SJSA1 (cell line): ENCODE data around the gene LINC01488. TPM values are rescaled to one million over a fixed set of nuclear protein-coding genes. Genes with fewer than 3 reads are reported as not detected.

Source experiments
- DNase-seq, 2 experiments: peaks; one replicate each; pipeline ENCODE4 v3.0.0-alpha.2; 2015 to 2020; ENCODE audit warnings: low spot score in 2 of 2, low read depth in 1 of 2
- H3K27ac ChIP-seq: fragments of 250-450 bp; sonication (Bioruptor Pico); 2 replicates; pipeline ENCODE4 v1.5.1; 2020; ENCODE audit warnings: mild to moderate bottlenecking, moderate library complexity
- H3K27me3 ChIP-seq: fragments of 250-450 bp; sonication (Bioruptor Pico); replicated peaks from 2 replicates; pipeline ENCODE4 v1.5.1; 2020; ENCODE audit warnings: mild to moderate bottlenecking, moderate library complexity
- H3K36me3 ChIP-seq: fragments of 250-450 bp; sonication (Bioruptor Pico); 2 replicates; pipeline ENCODE4 v1.5.1; 2020; ENCODE audit warnings: mild to moderate bottlenecking
- H3K4me1 ChIP-seq: fragments of 250-450 bp; sonication (Bioruptor Pico); replicated peaks from 2 replicates; pipeline ENCODE4 v1.6.1; 2021; ENCODE audit warnings: mild to moderate bottlenecking
- H3K4me3 ChIP-seq: fragments of 250-450 bp; sonication (Bioruptor Pico); 2 replicates; pipeline ENCODE4 v1.5.1; 2020; ENCODE audit warnings: mild to moderate bottlenecking
- H3K9me3 ChIP-seq: fragments of 250-450 bp; sonication (Bioruptor Pico); replicated peaks from 2 replicates; pipeline ENCODE4 v1.5.1; 2020; ENCODE audit warnings: mild to moderate bottlenecking
- total RNA-seq: library from RNA; depleted of rRNA; stranded (reverse); fragments of >200 nt; shearing (Covaris generic); gene quantifications from 2 replicates; pipeline ENCODE4 v1.2.3, GENCODE V29; 2014

The LINC01488 gene
- total RNA-seq, 1 experiment from 2014 or later, result 0.05 TPM

DNA sequence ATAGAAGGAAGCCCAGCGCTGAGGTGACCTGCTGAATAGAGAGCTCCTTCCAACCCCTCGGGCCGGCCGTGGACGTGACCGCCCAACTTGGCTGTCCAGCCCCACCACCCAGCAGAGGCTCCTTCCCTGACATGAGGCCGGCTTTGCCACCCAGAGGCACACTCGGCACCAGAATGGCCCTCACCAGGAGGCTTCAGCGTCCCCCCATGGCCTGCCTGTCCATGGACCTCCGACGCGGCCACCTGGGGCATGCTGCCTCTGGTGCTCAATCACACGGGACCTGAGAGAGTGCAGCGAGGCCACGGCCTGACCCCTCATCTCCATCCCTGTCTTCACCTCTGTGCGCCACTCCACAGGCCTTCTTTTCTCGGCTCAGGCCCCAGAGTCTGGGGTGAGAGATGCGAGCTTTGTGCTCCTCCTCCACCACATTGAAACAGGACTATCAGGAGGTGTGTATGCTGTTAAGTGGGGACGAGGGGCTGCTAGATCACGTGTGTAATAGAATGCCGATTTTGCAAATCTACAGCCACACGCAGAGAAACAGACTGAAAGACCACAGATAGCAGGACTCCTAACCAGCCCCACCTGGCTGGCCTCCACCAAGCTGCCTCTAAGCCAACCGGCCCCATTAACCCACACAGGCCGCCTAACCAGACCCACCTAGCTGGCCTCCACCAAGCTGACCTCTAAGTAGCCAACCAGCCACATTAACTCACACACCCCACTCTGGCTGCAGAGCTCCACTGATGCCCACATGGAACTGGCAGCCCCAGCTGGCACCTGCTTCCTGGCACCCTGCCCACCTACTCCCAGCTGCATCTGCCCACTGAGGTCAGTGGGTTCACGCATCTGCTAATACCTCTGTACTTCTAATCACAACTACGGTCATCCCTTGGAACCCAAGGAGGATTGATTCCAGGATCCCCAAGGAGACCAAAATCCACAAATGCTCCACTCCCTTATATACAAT lies 20.7 kb downstream of the LINC01488 start:
- no peaks in the 10 kb centered on the region for H3K27me3 ChIP-seq
- no peaks in the 10 kb centered on the region for H3K36me3 ChIP-seq
- no peak overlapping the region for H3K27ac ChIP-seq
- peaks cover 4% of the 10 kb centered on the region for H3K4me1 ChIP-seq
- no peaks in the 10 kb centered on the region for H3K9me3 ChIP-seq
- no peak for DNase-seq
- H3K4me3 ChIP-seq, result no peak overlapping the region

- no peaks in the 10 kb centered on the region for H3K27me3 ChIP-seq
- H3K4me3 ChIP-seq, result no peak overlapping the region
- DNase-seq, result no peak
- H3K36me3 ChIP-seq, result no peaks in the 10 kb centered on the region
- no peaks in the 10 kb centered on the region for H3K9me3 ChIP-seq
- no peak overlapping the region for H3K27ac ChIP-seq
- peaks cover 4% of the 10 kb centered on the region for H3K4me1 ChIP-seq
Observed at GRCh38 chr11:69504127-69504526, 22.7 kb downstream of the LINC01488 start.

- H3K4me3 ChIP-seq, result no peak overlapping the region
- no peaks in the 10 kb centered on the region for H3K36me3 ChIP-seq
- no peaks in the 10 kb centered on the region for H3K9me3 ChIP-seq
- no peak overlapping the region for H3K27ac ChIP-seq
- no peak for DNase-seq
- H3K4me1 ChIP-seq, result peaks cover 11% of the 10 kb centered on the region
- no peaks in the 10 kb centered on the region for H3K27me3 ChIP-seq
Observed at GRCh38 chr11:69504576-69505335, 23.3 kb downstream of the LINC01488 start.

DNA sequence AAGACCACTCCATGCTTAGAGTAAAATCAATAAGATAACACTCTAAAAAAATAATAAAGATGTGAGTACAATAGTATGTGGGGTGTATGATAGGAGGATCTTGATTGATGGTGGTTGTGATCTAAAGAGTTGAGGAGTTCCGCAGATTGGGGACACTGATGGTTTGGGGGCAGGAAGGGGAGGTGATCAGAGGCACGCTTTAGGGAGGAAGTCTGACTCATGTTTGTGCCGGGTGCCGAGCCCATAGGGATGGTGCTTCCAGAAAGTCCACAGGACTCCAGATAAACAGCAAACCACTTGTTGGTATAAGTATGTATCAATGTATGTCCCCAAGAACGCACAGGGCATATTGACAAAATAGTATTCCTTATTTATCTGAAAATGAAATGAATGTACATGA lies 27.5 kb downstream of the LINC01488 start:
- H3K4me3 ChIP-seq, result no peak overlapping the region
- DNase-seq, result no peak
- no peaks in the 10 kb centered on the region for H3K27me3 ChIP-seq
- H3K27ac ChIP-seq, result no peak overlapping the region
- H3K9me3 ChIP-seq, result no peaks in the 10 kb centered on the region
- no peaks in the 10 kb centered on the region for H3K36me3 ChIP-seq
- peaks cover 26% of the 10 kb centered on the region for H3K4me1 ChIP-seq

DNA sequence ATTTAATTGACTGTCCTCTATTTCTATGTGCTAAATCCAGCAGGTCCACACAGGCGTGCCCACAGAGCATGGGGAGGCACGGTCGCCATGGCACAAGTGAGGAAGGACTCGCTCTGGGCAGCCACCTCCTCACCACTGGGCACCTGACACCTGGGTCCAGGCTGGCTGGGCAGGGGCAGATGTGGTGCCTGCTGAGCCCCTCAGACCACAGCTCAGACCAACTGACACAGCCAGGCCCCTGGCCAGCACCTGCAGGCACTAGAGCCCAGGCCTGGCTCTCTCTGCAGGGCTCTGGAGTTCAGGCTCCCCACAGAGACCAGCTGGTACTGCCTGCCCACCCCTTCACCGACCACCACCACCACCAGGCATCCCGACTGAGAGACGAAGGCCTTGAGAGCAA lies 27.9 kb downstream of the LINC01488 start:
- Histone ChIP-seq H3K9me3 (no peaks in the 10 kb centered on the region), H3K36me3 (no peaks in the 10 kb centered on the region), H3K27ac (no peak overlapping the region), H3K27me3 (no peaks in the 10 kb centered on the region), H3K4me3 (no peak overlapping the region), H3K4me1 (peaks cover 26% of the 10 kb centered on the region)
- DNase-seq, result no peak

GRCh38 chr11:69509846-69510390 lies 28.5 kb downstream of the LINC01488 start:
- Histone ChIP-seq H3K9me3 (no peaks in the 10 kb centered on the region), H3K4me3 (no peak overlapping the region), H3K36me3 (no peaks in the 10 kb centered on the region), H3K27me3 (no peaks in the 10 kb centered on the region), H3K4me1 (peaks cover 26% of the 10 kb centered on the region), H3K27ac (no peak overlapping the region)
- no peak for DNase-seq

DNA sequence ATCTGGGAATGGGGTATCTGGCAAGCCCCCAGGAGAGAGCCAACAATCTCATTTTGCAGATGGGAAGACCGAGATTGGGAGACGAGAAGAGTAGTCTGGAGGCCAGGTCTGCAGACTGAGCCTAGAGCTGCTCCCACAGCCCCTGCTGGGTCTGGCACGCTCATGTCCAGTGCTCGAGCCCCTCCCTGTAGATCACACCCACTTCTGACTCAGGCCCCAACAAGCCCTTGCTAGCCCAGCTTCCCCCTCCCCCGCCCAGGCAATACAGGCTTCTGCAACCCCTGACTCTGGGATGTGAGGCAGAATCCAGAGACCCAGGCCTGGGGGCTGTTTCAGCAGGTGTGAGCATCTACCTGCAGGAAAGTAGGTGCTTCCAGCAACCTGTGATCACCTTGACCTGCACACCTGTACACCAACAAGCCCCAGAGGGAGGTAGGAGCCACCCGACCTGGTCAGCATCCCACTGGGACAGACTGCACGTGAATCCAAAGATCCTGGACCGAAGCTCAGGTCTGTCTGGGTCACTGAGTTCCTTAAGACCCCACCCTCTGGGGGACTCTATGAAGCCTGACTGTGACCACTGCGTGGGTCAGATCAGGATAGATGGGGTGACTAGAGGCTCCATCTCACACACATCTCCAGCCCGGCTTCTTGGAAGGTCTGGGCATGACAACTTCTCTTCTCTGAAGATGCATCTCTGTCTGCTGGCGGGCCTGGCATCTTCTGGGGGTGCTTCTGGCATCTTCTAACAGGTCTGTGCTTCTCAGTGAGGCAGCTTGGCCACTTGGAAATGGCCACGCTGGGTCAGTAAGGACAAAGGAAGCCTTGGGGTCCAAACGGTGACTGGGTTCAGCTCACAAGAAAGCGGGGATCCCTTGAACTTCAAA lies 29.3 kb downstream of the LINC01488 start:
- Histone ChIP-seq H3K27me3 (no peaks in the 10 kb centered on the region), H3K9me3 (no peaks in the 10 kb centered on the region), H3K27ac (no peak overlapping the region), H3K4me1 (peaks cover 26% of the 10 kb centered on the region), H3K36me3 (no peaks in the 10 kb centered on the region), H3K4me3 (no peak overlapping the region)
- DNase-seq, result peak in 1 of 2 experiments; percentile 87

- DNase-seq, result no peak
- H3K9me3 ChIP-seq, result peaks cover 3% of the 10 kb centered on the region
- peaks cover 26% of the 10 kb centered on the region for H3K4me1 ChIP-seq
- no peak overlapping the region for H3K27ac ChIP-seq
- no peaks in the 10 kb centered on the region for H3K27me3 ChIP-seq
- H3K4me3 ChIP-seq, result no peak overlapping the region
- H3K36me3 ChIP-seq, result no peaks in the 10 kb centered on the region
Observed at GRCh38 chr11:69511358-69512055, 30.0 kb downstream of the LINC01488 start.

GRCh38 chr11:69512136-69512535 lies 30.7 kb downstream of the LINC01488 start:
- H3K36me3 ChIP-seq, result no peaks in the 10 kb centered on the region
- no peak overlapping the region for H3K4me3 ChIP-seq
- no peaks in the 10 kb centered on the region for H3K27me3 ChIP-seq
- H3K27ac ChIP-seq, result no peak overlapping the region
- no peak for DNase-seq
- peaks cover 26% of the 10 kb centered on the region for H3K4me1 ChIP-seq
- peaks cover 3% of the 10 kb centered on the region for H3K9me3 ChIP-seq

GRCh38 chr11:69512790-69513189 lies 31.3 kb downstream of the LINC01488 start:
- H3K27ac ChIP-seq, result no peak overlapping the region
- H3K27me3 ChIP-seq, result no peaks in the 10 kb centered on the region
- H3K9me3 ChIP-seq, result peaks cover 3% of the 10 kb centered on the region
- H3K4me3 ChIP-seq, result no peak overlapping the region
- H3K4me1 ChIP-seq, result peaks cover 26% of the 10 kb centered on the region
- H3K36me3 ChIP-seq, result no peaks in the 10 kb centered on the region
- no peak for DNase-seq

DNA sequence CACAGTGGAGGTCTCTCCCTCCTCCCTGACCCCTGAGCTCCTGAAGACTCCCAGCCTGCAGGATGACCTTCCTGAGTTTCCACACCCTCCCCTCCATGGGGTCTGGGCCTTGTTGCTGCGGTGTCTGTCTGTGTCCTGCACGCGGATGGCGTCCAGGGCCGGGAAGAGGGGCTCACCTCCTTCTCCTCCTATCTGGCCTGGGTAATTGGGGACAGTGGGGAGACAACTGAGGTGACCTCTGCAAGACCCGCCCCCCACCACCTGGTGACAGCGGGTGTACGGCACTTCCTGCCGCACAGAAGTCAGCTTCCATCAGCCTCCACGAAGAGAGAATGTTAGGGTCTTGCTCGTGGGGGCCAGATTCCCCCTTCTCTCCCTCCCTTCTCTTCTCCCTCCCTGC lies 31.7 kb downstream of the LINC01488 start:
- H3K4me1 ChIP-seq, result peaks cover 26% of the 10 kb centered on the region
- H3K36me3 ChIP-seq, result no peaks in the 10 kb centered on the region
- no peaks in the 10 kb centered on the region for H3K27me3 ChIP-seq
- no peak overlapping the region for H3K27ac ChIP-seq
- H3K9me3 ChIP-seq, result peaks cover 5% of the 10 kb centered on the region
- DNase-seq, result no peak
- no peak overlapping the region for H3K4me3 ChIP-seq

GRCh38 chr11:69513663-69514224 lies 32.3 kb downstream of the LINC01488 start:
- Histone ChIP-seq H3K4me1 (peaks cover 25% of the 10 kb centered on the region), H3K27me3 (no peaks in the 10 kb centered on the region), H3K4me3 (no peak overlapping the region), H3K27ac (no peak overlapping the region), H3K9me3 (peaks cover 10% of the 10 kb centered on the region), H3K36me3 (no peaks in the 10 kb centered on the region)
- no peak for DNase-seq
